Activated CD4-positive, alpha-beta T cell treated with anti-CD3 and anti-CD28 coated beads, Interleukin-2, amount 10 ng/mL, durations not matched to agents 7 days and 5 days (primary cell): ENCODE data around the gene USP2. TPM values are rescaled to one million over a fixed set of nuclear protein-coding genes. Genes with fewer than 3 reads are reported as not detected.

Experiments
- CTCF ChIA-PET: fragments of 350-600 bp; sonication (Branson Sonifier 250); formaldehyde crosslinking; loops from one replicate; lab custom pipeline; 2021; ENCODE audit warnings: antibody characterized with exemption; lab: Charles Lee
- POLR2A ChIA-PET: fragments of 350-600 bp; sonication (Branson Sonifier 250); formaldehyde crosslinking; loops from one replicate; lab custom pipeline; 2021; ENCODE audit warnings: antibody characterized with exemption; lab: Charles Lee
- DNase-seq: peaks from one replicate; pipeline ENCODE4 v3.0.0-alpha.2; 2020
- H3K27ac Mint-ChIP-seq: one replicate; pipeline ENCODE4 v1.8.0; 2021; ENCODE audit warnings: mild to moderate bottlenecking, moderate library complexity, mixed read lengths
- H3K27me3 Mint-ChIP-seq: one replicate; pipeline ENCODE4 v1.8.0; 2021; ENCODE audit warnings: mixed read lengths
- H3K36me3 Mint-ChIP-seq: one replicate; pipeline ENCODE4 v1.8.0; 2021; ENCODE audit warnings: low read depth, mixed read lengths
- H3K4me1 Mint-ChIP-seq: one replicate; pipeline ENCODE4 v1.8.0; 2021; ENCODE audit warnings: mixed read lengths
- H3K4me3 Mint-ChIP-seq: one replicate; pipeline ENCODE4 v1.8.0; 2021; ENCODE audit warnings: mild to moderate bottlenecking, moderate library complexity, mixed read lengths
- H3K9me3 Mint-ChIP-seq: one replicate; pipeline ENCODE4 v1.8.0; 2021; ENCODE audit warnings: mixed read lengths
- total RNA-seq, 2 experiments: library from RNA; stranded (reverse); gene quantifications; one replicate each; pipeline ENCODE4 v1.2.3, GENCODE V29; 2021

USP2 gene
- total RNA-seq, 2 experiments from 2014 or later, result 0.17 to 0.22 TPM

DNA sequence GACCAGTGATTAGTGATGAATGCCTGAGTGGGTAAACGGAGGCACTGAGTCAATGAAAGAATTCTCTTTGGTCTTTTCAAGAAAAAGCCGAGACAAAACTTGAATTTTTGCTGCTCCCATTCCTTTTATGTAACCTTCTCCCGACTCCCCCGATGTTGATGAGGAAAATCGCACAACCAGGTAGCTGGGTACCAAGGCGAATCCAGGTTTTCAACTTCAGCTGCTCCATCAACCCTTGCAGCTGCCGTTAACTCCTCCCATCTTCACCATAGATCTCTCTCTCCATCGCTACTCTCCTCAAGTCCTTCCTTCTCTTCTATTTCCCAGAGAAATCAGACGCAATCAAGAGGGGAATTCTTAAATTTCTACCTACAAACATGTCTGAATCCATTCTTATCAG, 611 bp upstream of the USP2 start:
- H3K4me3 Mint-ChIP-seq, result no peak overlapping the region
- peaks cover 7% of the 10 kb centered on the region for H3K4me1 Mint-ChIP-seq
- H3K27me3 Mint-ChIP-seq, result peaks cover 6% of the 10 kb centered on the region
- POLR2A ChIA-PET, result no interaction called here
- H3K27ac Mint-ChIP-seq, result no peak overlapping the region
- no peak for DNase-seq
- CTCF ChIA-PET, result interaction anchor here (0.6 to 2.4 kb wide), 8 partner anchors 10 to 773 kb away, joined by 3 to 10 read pairs (median 3); no protein-coding TSS in a partner anchor
- H3K36me3 Mint-ChIP-seq, result no peaks in the 10 kb centered on the region
- H3K9me3 Mint-ChIP-seq, result no peaks in the 10 kb centered on the region

DNA sequence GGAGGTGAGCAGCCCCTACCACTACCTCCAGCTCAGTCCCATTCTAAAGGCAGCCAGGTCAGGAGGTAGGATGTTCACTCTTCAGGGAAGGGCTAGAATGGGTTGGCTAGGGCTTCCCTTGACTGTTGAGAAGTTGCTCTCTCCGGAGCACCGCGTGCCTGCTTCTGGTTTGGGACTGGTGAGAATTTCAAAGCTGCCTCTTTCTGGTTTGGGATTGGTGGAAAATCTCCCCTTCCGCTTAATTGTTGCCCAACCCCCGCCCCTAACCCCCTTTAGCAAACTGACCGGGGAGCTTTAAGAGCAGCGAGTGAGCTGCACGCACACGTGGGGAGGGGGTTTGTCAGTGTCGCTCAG, 686 bp downstream of the USP2 start:
- Mint-ChIP-seq H3K4me1 (peaks cover 7% of the 10 kb centered on the region), H3K4me3 (no peak overlapping the region), H3K9me3 (no peaks in the 10 kb centered on the region), H3K27ac (no peak overlapping the region), H3K27me3 (peaks cover 6% of the 10 kb centered on the region), H3K36me3 (no peaks in the 10 kb centered on the region)
- CTCF ChIA-PET, result interaction anchor here (0.5 to 2.4 kb wide), 16 partner anchors 8 to 930 kb away, joined by 3 to 11 read pairs (median 4); no protein-coding TSS in a partner anchor
- POLR2A ChIA-PET, result no interaction called here
- no peak for DNase-seq

DNA sequence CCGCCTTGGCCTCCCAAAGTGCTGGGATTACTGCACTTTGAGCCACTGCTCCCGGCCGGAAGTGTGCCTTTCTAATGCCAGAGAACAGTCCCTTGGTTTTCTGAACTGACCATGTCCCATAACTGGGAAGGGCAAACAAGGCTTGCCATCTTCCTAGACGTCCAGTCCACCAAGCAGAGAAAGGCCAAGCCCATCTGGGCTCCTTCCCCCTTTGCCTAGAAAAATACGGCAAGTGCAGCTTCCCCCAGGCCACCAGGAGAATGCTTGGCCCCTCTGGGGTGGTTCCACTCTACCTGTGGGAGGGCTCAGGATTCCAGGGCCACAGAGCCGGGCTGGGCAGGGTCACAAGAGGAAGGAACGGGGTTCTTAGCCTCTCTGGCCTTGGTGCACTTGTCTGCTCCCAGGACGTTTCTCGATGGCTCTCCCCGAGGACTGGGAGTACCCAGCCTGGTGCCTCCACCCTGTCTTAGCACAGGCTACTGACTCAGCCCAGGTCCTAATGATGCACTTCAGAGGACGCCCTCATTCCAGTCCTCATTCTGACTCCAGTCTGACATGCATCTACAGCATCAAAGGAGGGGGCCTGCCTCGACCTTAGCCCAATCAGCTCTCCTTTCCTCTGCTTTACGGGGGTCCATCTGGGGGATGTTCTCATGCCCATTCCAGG, 1.2 kb downstream of the USP2 start:
- ChIA-PET POLR2A (no interaction called here), CTCF (interaction anchor here (0.7 to 1.6 kb wide), 9 partner anchors 7 to 233 kb away, joined by 3 to 11 read pairs (median 3); no protein-coding TSS in a partner anchor)
- Mint-ChIP-seq H3K36me3 (no peaks in the 10 kb centered on the region), H3K9me3 (no peaks in the 10 kb centered on the region), H3K27me3 (peaks cover 6% of the 10 kb centered on the region), H3K4me1 (peaks cover 7% of the 10 kb centered on the region), H3K4me3 (no peak overlapping the region), H3K27ac (no peak overlapping the region)
- DNase-seq, result no peak

DNA sequence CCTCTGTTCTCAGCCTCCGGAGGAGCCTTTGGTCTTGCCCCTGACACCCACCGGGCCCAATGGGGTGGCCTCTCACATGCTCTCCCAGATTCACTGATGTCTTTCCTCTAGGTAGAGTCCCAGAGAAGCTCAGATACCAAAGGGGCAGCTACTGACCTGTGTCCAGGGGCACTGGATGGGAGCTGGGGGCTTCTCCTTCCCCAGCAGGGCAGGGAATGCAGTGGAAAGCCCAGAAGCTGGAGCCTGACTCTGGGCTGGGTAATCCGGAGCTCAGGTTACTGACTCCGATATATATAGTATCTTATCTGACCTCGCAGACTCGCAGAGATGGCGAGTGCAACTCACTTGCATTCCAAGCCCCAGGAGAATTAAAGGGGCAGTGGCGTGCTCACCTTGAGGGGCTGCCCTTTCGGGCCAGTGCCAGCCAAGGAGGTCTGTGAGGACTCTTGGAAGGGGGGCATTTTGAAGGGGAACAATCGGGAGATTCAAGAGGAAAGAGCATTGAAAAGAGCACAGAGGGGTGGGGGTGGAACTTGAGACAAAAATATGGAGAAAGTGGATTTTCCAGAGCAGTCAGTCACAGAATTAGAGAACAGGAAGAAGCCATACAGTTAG, 2.5 kb downstream of the USP2 start:
- Mint-ChIP-seq H3K27me3 (peaks cover 6% of the 10 kb centered on the region), H3K4me3 (no peak overlapping the region), H3K4me1 (peaks cover 9% of the 10 kb centered on the region), H3K36me3 (no peaks in the 10 kb centered on the region), H3K9me3 (no peaks in the 10 kb centered on the region), H3K27ac (no peak overlapping the region)
- ChIA-PET CTCF (interaction anchor here (0.5 to 2.1 kb wide), 5 partner anchors 8 to 560 kb away, joined by 3 to 11 read pairs (median 4); no protein-coding TSS in a partner anchor), POLR2A (no interaction called here)
- DNase-seq, result no peak

DNA sequence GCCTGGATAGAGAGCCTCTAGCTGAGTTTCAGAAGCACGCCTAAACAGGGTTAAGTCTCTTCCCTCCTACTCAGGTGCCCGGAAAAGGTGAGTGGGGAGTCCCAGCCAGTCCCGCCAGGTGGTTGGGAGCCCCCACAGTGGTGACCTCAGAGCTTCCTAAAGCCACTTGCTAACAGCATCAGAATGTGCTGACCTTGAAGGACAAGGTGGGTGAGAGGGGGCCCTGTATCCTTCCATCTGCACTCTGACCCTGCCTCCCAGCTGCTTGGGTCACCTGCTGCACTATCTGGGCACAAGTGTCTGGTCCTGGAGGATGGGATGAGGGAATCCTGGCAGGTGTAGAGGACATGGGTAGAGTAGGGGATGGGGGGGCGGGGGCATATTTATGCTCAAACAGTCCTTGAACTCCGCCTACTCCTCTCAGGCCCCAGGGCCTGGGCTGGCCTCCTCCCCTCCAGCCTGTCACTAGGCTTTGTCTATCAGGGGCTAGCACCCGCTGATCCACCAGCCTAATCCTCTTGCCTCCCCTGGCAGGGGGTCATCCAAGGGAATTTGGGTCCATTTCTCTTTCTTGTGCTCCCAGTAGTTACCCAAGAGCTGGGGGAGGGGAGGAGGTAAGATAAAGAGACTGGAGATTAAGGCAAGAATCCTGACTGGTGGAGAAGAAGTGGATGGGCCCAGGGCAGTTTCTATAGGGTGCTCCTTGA, 3.4 kb downstream of the USP2 start:
- H3K4me1 Mint-ChIP-seq, result peaks cover 17% of the 10 kb centered on the region
- no peak overlapping the region for H3K27ac Mint-ChIP-seq
- POLR2A ChIA-PET, result no interaction called here
- CTCF ChIA-PET, result interaction anchor here (0.6 to 2.1 kb wide), 3 partner anchors 9 to 74 kb away, joined by 4 to 11 read pairs (median 5); no protein-coding TSS in a partner anchor
- H3K27me3 Mint-ChIP-seq, result peaks cover 6% of the 10 kb centered on the region
- H3K9me3 Mint-ChIP-seq, result no peaks in the 10 kb centered on the region
- no peaks in the 10 kb centered on the region for H3K36me3 Mint-ChIP-seq
- H3K4me3 Mint-ChIP-seq, result no peak overlapping the region
- no peak for DNase-seq

DNA sequence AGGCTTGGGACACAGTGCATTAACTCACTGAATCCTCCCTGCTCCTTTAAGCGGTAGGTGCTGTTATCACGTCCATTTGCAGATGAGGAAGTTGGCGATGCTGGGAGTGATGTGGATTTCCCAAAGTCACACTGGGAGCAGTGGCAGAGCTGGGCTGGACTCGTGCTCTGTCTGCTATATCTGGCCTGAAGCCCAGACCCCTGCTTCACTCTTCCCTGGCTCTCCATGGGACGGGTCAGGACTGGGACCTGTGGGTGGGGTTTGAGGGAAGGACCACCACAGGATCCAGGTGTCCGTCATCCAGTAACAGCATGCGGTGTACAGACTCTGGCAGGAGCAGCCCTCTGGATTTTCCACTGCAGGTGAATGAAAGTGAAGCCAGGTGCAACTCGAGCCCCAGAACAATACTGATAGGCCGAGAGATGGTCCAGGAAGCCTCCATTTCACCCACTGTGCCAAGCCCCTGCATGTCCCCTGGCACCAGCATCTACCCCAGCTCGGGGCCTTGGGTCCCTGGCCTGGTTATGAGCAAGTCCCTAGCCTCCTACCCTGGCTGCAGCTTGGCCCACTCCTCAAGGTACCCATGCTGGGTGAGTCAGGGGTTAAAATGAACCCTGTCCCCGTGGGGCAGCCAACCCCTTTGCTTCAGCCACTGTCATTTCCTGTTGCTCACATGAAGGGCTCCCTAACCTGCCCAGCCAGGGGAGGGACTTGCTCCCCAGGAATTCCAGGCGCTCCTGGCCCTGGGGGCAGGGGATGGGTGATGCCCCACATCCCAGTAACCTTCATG, 4.2 kb downstream of the USP2 start:
- DNase-seq, result no peak
- no peak overlapping the region for H3K27ac Mint-ChIP-seq
- ChIA-PET CTCF (interaction anchor here (0.5 to 11.3 kb wide), 7 partner anchors 9 to 388 kb away, joined by 4 to 99 read pairs (median 5); no protein-coding TSS in a partner anchor), POLR2A (no interaction called here)
- no peak overlapping the region for H3K4me3 Mint-ChIP-seq
- no peaks in the 10 kb centered on the region for H3K36me3 Mint-ChIP-seq
- H3K9me3 Mint-ChIP-seq, result no peaks in the 10 kb centered on the region
- H3K27me3 Mint-ChIP-seq, result peaks cover 6% of the 10 kb centered on the region
- H3K4me1 Mint-ChIP-seq, result peaks cover 17% of the 10 kb centered on the region

DNA sequence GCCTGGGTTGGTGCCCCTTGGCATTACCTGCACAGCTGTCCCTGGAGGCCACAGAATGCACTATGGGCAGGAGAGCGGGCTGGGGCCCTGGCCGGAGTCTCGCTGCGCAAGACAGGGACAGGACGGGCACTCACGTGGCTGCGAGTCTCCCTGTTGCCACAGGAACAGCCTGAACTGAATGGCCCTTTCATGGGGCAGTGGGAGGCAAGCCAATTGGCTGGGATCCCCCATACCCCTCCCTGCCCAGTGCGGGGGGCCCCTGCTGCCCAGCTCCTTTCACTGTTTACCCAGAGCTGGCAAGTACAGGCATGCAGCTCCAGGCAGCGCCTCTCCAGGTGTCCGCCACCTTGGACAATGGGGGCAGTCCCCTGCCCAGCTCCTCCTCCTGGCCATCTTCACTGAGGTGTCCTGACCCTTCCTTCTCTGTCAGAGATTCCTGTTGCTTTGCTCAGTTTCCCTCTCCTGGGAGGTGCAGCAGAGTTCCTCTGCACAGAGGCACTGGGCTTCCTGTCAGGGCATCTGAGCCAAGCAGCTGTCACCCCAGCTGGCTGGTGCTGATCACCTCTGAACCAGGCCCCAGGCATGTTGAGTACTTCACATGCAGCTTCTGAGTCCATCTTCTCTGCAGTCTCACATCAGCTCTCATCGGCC, 5.2 kb downstream of the USP2 start:
- no peaks in the 10 kb centered on the region for H3K36me3 Mint-ChIP-seq
- ChIA-PET CTCF (interaction anchor here (0.5 to 11.3 kb wide), 6 partner anchors 8 to 387 kb away, joined by 3 to 99 read pairs (median 4); no protein-coding TSS in a partner anchor), POLR2A (no interaction called here)
- no peak overlapping the region for H3K27ac Mint-ChIP-seq
- peaks cover 2% of the 10 kb centered on the region for H3K27me3 Mint-ChIP-seq
- peaks cover 17% of the 10 kb centered on the region for H3K4me1 Mint-ChIP-seq
- no peak for DNase-seq
- no peak overlapping the region for H3K4me3 Mint-ChIP-seq
- H3K9me3 Mint-ChIP-seq, result no peaks in the 10 kb centered on the region

DNA sequence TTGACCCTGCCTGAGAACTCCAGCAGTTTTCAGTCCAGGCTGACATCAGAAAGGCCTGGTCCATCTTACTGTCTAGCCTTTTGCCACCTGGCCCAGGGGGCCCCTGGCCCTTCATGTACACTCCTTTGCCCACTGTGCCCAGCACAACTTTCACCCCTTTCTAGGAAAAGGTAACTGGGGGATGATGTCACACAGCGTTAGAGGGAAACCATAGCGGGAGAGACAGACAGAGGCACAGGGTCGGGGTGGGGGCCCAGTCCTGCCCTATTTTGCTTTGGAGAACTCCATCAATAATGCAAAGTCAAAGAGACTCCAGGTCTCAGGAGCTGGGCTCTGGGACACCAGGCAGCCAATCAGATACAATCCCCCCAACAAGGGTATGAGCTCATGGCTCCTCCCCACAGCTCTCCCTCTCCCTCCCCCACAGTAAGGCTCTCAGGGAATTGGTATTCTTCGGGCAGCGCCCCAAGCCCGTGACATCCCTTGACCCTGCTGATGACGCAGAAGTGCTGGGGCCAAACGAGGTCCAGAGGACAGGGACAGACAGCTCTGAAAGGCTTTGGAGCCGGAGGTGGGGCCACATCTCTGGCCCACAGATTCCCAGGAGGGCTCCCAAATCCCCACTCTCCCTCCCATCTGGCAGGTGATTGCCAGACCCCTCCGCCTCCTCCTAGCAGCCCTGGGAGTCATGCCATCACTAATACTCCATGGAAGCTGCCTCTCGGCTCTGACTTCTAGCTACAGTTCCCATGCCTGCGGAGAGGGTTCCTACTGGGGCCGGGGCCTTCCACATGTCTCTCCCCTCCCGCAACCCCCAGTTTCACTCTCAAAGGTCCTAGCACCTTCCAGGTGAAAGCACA, 5.9 kb downstream of the USP2 start:
- Mint-ChIP-seq H3K27me3 (peaks cover 2% of the 10 kb centered on the region), H3K36me3 (no peaks in the 10 kb centered on the region), H3K4me3 (no peak overlapping the region), H3K4me1 (peaks cover 10% of the 10 kb centered on the region), H3K27ac (no peak overlapping the region), H3K9me3 (no peaks in the 10 kb centered on the region)
- CTCF ChIA-PET, result interaction anchor here (0.8 to 11.3 kb wide), 8 partner anchors 8 to 99 kb away, joined by 3 to 99 read pairs (median 4); no protein-coding TSS in a partner anchor
- POLR2A ChIA-PET, result no interaction called here
- DNase-seq, result no peak

DNA sequence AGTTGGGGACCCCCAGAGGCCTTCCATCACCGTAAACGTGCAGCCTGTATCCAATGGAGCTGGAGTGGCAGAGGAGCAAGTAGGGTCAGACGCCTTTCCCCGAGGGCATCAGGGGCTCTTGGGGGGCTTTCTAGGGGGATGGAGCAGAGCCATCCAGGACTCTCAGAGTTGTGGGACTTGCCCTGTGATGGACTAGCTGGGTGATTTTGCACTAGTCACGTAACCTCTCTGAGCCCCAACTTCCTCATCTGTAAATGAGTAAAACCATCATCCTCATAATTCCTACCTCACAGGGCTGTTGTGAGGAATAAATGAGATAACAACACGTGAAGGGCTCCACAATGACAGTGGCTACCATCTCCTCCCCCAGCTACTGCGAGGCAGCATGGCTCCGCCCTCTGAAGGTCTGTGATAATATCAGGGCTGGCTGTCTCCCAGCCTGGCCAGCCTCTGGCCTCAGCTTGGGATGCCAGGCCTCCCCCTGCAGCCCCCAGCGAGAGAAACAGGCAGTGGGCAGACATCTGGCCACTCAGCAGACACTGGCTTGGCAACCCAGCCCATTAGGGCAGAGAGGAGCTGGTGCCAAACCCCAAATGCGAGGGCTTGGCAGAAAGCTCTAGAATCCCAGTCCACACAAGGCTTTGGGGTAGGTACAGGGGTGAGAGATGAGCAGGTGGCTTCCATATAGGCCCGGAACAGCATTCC, 6.7 kb downstream of the USP2 start:
- POLR2A ChIA-PET, result no interaction called here
- H3K4me1 Mint-ChIP-seq, result peaks cover 10% of the 10 kb centered on the region
- no peak overlapping the region for H3K27ac Mint-ChIP-seq

DNA sequence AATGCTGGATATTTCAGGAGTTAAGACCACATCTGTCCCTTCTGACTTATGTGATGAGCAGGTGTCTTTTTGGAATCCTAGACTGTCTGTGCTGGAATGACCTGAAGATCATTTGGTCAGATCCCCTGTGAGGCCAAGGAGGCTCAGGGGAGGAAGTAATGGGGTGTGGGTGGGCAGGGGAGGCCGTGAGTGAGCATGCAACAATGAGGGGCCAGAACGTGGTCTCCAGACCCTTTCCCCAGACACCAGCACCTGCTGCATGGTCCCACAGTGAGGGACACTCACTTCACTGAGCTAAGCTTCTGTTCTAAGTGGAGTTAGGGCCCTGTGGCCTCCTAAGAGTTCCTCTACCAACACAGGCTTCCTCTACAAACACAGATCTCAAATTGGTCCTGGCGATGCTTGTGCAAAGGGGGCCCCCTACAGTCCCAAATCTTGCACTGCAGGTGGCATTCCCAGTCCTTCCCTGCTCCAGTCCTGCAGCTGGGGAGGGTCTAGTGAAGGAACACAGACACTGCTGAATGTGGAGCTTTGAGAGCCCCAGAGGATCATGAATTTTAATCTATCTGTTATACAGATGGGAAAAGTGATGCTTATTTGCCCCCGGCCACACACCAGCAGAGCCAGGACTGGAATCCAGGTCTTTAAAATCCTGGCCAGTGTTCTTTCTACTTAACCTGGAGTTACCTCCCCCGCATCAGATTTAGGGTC, 7.4 kb downstream of the USP2 start:
- peak; percentile 34 for DNase-seq
- Mint-ChIP-seq H3K36me3 (no peaks in the 10 kb centered on the region), H3K27me3 (peaks cover under 1% of the 10 kb centered on the region), H3K27ac (no peak overlapping the region), H3K4me3 (no peak overlapping the region), H3K4me1 (peaks cover 10% of the 10 kb centered on the region), H3K9me3 (no peaks in the 10 kb centered on the region)
- ChIA-PET CTCF (interaction anchor here (1.0 to 11.3 kb wide), 8 partner anchors 9 to 101 kb away, joined by 3 to 99 read pairs (median 4); no protein-coding TSS in a partner anchor), POLR2A (no interaction called here)

More for the DNA sequence above, 6.7 kb downstream of the USP2 start:
- H3K4me3 Mint-ChIP-seq, result no peak overlapping the region
- CTCF ChIA-PET, result interaction anchor here (0.8 to 11.3 kb wide), 7 partner anchors 8 to 100 kb away, joined by 3 to 99 read pairs (median 5); no protein-coding TSS in a partner anchor
- peaks cover 2% of the 10 kb centered on the region for H3K27me3 Mint-ChIP-seq
- H3K36me3 Mint-ChIP-seq, result no peaks in the 10 kb centered on the region
- no peaks in the 10 kb centered on the region for H3K9me3 Mint-ChIP-seq
- DNase-seq, result no peak
